HCT116 (cell line): ENCODE measurements around the gene OSER1.

Source experiments
- EGR1 ChIP-seq: IDR thresholded peaks from 2 replicates; pipeline ENCODE4 v1.6.1; 2012; ENCODE audit warnings: low read depth
- EZH2 ChIP-seq: fragments of 200-600 bp; sonication (generic); IDR thresholded peaks from 2 replicates; pipeline ENCODE4 v1.6.1; 2017; ENCODE audit warnings: antibody characterized with exemption, mixed run types
- FOSL1 ChIP-seq: IDR thresholded peaks from 2 replicates; pipeline ENCODE4 v1.6.1; 2012; ENCODE audit warnings: low read depth
- POLR2A ChIP-seq: IDR thresholded peaks from 2 replicates; pipeline ENCODE4 v1.7.0; 2011; ENCODE audit warnings: borderline replicate concordance; ENCODE audit not compliant: insufficient read depth, insufficient read length; ENCODE audit errors: extremely low read depth
- POLR2AphosphoS5 ChIP-seq: IDR thresholded peaks from 2 replicates; pipeline ENCODE4 v1.6.1; 2011; ENCODE audit warnings: mild to moderate bottlenecking, low read depth, low read length, moderate library complexity
- RAD21 ChIP-seq: IDR thresholded peaks from 2 replicates; pipeline ENCODE4 v1.6.1; 2012; ENCODE audit warnings: low read depth, mild to moderate bottlenecking
- YY1 ChIP-seq: IDR thresholded peaks from 2 replicates; pipeline ENCODE4 v1.6.1; 2011; ENCODE audit warnings: low read length, low read depth, moderate library complexity, mild to moderate bottlenecking; ENCODE audit not compliant: insufficient replicate concordance; ENCODE audit errors: extremely low read depth
- ZNF274 ChIP-seq: fragments of 200-500 bp; sonication (Bioruptor generic); IDR thresholded peaks from 2 replicates; pipeline ENCODE4 v1.6.1; 2014; ENCODE audit warnings: mild to moderate bottlenecking, low read depth, low read length, inconsistent platforms
- TF ChIP-seq, protein P1 (sequence below), 3 experiments: fragments of 200-600 bp in 1 of 3; sonication (generic) in 1 of 3; IDR thresholded peaks in 2 of 3; conservative IDR thresholded peaks in 1 of 3; 2 replicates each; pipeline ENCODE4 v1.5.1; 2012 to 2017; ENCODE audit warnings: low read depth in 2 of 3, low read length in 2 of 3, antibody characterized with exemption in 1 of 3, borderline replicate concordance in 1 of 3, control low read depth in 1 of 3, mild to moderate bottlenecking in 1 of 3, mixed read lengths in 1 of 3, mixed run types in 1 of 3, moderate library complexity in 1 of 3; ENCODE audit not compliant: insufficient read depth in 1 of 3
- TF ChIP-seq, protein P2 (sequence below): IDR thresholded peaks from 2 replicates; pipeline ENCODE4 v1.6.1; 2012; ENCODE audit warnings: low read depth

DNA sequence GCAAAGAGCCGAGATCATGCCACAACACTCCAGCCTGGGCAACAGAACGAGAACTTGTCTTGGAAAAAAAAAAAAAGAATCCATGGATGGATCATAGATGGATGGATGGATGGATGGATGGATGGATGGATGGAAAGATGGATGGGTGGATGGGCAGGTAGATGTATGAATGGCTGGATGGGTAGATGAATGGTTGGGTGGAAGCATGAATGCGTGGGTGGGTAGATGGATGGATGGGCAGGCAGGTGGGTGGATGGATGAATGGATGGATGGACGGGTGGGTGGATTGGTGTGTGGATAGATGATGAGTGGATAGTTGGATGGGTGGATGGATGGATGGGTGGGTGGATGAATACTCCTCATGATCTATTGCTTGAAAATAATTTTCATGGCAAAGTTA is 25.0 kb downstream of the OSER1 start:
- TF ChIP-seq, protein P1, sequence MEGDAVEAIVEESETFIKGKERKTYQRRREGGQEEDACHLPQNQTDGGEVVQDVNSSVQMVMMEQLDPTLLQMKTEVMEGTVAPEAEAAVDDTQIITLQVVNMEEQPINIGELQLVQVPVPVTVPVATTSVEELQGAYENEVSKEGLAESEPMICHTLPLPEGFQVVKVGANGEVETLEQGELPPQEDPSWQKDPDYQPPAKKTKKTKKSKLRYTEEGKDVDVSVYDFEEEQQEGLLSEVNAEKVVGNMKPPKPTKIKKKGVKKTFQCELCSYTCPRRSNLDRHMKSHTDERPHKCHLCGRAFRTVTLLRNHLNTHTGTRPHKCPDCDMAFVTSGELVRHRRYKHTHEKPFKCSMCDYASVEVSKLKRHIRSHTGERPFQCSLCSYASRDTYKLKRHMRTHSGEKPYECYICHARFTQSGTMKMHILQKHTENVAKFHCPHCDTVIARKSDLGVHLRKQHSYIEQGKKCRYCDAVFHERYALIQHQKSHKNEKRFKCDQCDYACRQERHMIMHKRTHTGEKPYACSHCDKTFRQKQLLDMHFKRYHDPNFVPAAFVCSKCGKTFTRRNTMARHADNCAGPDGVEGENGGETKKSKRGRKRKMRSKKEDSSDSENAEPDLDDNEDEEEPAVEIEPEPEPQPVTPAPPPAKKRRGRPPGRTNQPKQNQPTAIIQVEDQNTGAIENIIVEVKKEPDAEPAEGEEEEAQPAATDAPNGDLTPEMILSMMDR (IDR thresholded peaks at IDR 0.05 in 2 of 3, conservative IDR thresholded peaks at IDR 0.05 in 1 of 3; ENCODE audit: borderline replicate concordance in 1 of 3, insufficient read depth in 1 of 3, low read depth in 2 of 3, low read length in 2 of 3): no peak
- TF ChIP-seq POLR2AphosphoS5: no peak
- no peak for TF ChIP-seq YY1
- TF ChIP-seq EZH2: no peak
- no peak for TF ChIP-seq POLR2A
- TF ChIP-seq, protein P2, sequence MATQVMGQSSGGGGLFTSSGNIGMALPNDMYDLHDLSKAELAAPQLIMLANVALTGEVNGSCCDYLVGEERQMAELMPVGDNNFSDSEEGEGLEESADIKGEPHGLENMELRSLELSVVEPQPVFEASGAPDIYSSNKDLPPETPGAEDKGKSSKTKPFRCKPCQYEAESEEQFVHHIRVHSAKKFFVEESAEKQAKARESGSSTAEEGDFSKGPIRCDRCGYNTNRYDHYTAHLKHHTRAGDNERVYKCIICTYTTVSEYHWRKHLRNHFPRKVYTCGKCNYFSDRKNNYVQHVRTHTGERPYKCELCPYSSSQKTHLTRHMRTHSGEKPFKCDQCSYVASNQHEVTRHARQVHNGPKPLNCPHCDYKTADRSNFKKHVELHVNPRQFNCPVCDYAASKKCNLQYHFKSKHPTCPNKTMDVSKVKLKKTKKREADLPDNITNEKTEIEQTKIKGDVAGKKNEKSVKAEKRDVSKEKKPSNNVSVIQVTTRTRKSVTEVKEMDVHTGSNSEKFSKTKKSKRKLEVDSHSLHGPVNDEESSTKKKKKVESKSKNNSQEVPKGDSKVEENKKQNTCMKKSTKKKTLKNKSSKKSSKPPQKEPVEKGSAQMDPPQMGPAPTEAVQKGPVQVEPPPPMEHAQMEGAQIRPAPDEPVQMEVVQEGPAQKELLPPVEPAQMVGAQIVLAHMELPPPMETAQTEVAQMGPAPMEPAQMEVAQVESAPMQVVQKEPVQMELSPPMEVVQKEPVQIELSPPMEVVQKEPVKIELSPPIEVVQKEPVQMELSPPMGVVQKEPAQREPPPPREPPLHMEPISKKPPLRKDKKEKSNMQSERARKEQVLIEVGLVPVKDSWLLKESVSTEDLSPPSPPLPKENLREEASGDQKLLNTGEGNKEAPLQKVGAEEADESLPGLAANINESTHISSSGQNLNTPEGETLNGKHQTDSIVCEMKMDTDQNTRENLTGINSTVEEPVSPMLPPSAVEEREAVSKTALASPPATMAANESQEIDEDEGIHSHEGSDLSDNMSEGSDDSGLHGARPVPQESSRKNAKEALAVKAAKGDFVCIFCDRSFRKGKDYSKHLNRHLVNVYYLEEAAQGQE: no peak
- TF ChIP-seq FOSL1: no peak
- TF ChIP-seq RAD21: no peak
- TF ChIP-seq EGR1: no peak
- no peak for TF ChIP-seq ZNF274
